Ascending aorta (tissue), 2 donors: Measurements from ENCODE around the gene FRYL. TPM values are rescaled to one million over a fixed set of nuclear protein-coding genes. Genes with fewer than 3 reads are reported as not detected.
"Not testable (repeated sequence)": the region's sequence is repeated elsewhere in the genome, so short reads cannot be mapped to it uniquely, and the experiment has no call there.

Source experiments
- DNase-seq, 2 donors: peaks; one replicate each; pipeline ENCODE4 v3.0.0-alpha.2; 2019; ENCODE audit warnings: low spot score in 2 of 2
- H3K27ac ChIP-seq, 2 donors: fragments of 200-600 bp; sonication (generic); one replicate each; pipeline ENCODE4 v1.5.1; 2016 to 2017; ENCODE audit warnings: mild to moderate bottlenecking in 1 of 2
- H3K27me3 ChIP-seq: fragments of 200-600 bp; sonication (generic); one replicate; pipeline ENCODE4 v1.5.1; 2017
- H3K36me3 ChIP-seq, 2 donors: fragments of 200-600 bp; sonication (generic); one replicate each; pipeline ENCODE4 v1.5.1; 2016
- H3K4me1 ChIP-seq, 2 donors: fragments of 200-600 bp; sonication (generic); one replicate each; pipeline ENCODE4 v1.5.1; 2016 to 2017; ENCODE audit warnings: mild to moderate bottlenecking in 1 of 2
- H3K4me3 ChIP-seq, 2 donors: fragments of 200-600 bp; sonication (generic); one replicate each; pipeline ENCODE4 v1.5.1; 2016 to 2017; ENCODE audit warnings: mild to moderate bottlenecking in 1 of 2
- H3K9me3 ChIP-seq, 2 donors: fragments of 200-600 bp; sonication (generic); one replicate each; pipeline ENCODE4 v1.5.1; 2016
- CTCF ChIP-seq, 3 experiments: fragments of 200-600 bp in 2 of 3; fragments of 450-650 bp in 1 of 3; sonication (generic) in 2 of 3; IDR thresholded peaks; one replicate each; pipeline ENCODE4 v1.5.1; 2016 to 2019; ENCODE audit warnings: antibody characterized with exemption in 3 of 3, mild to moderate bottlenecking in 1 of 3, moderate library complexity in 1 of 3
- intact Hi-C: fragments of 100-400 bp; cut with DNase I; formaldehyde crosslinking; loops from one replicate; pipeline ENCODE4 v1.15.1; 2023
- total RNA-seq: library from RNA; depleted of rRNA; stranded (reverse); fragments of >200 nt; gene quantifications from one replicate; pipeline ENCODE4 v1.1.0, GENCODE V29; 2016

FRYL gene
- total RNA-seq, 1 donor from 2014 or later, result 40.6 TPM

GRCh38 chr4:48704091-48704802 lies 75.8 kb downstream of the FRYL start:
- no peak for DNase-seq

GRCh38 chr4:48699475-48699874 lies 80.6 kb downstream of the FRYL start:
- Histone ChIP-seq H3K9me3 (no peaks in the 10 kb centered on the region), H3K27me3 (no peaks in the 10 kb centered on the region), H3K27ac (no peak overlapping the region), H3K4me1 (peaks cover 0 to 10% of the 10 kb centered on the region in 2 donors), H3K36me3 (no peaks in the 10 kb centered on the region), H3K4me3 (no peak overlapping the region)
- DNase-seq, result no peak
- TF ChIP-seq CTCF (IDR thresholded peaks at IDR 0.05), result no peak
- intact Hi-C loops, result no loop called here

More at GRCh38 chr4:48704091-48704802, 75.8 kb downstream of the FRYL start:
- Histone ChIP-seq H3K36me3 (peaks cover 6 to 24% of the 10 kb centered on the region in 2 donors), H3K4me3 (no peak overlapping the region), H3K27me3 (no peaks in the 10 kb centered on the region), H3K9me3 (no peaks in the 10 kb centered on the region), H3K4me1 (no peaks in the 10 kb centered on the region), H3K27ac (no peak overlapping the region)
- intact Hi-C loops, result no loop called here
- no peak for TF ChIP-seq CTCF (IDR thresholded peaks at IDR 0.05)

- DNase-seq, result no peak
- H3K36me3 ChIP-seq, result no peaks in the 10 kb centered on the region
- H3K4me1 ChIP-seq, result peaks cover 0 to 10% of the 10 kb centered on the region in 2 donors
- no peaks in the 10 kb centered on the region for H3K9me3 ChIP-seq
- H3K4me3 ChIP-seq, result no peak overlapping the region
- H3K27ac ChIP-seq, result no peak overlapping the region
- no peaks in the 10 kb centered on the region for H3K27me3 ChIP-seq
- TF ChIP-seq CTCF (IDR thresholded peaks at IDR 0.05), result no peak
- intact Hi-C loops, result no loop called here
Measured at GRCh38 chr4:48698029-48698971, 81.8 kb downstream of the FRYL start.

- H3K27ac ChIP-seq, H3K36me3 ChIP-seq, DNase-seq, H3K9me3 ChIP-seq, H3K27me3 ChIP-seq, intact Hi-C loops, H3K4me3 ChIP-seq: not testable (repeated sequence)
- H3K4me1 ChIP-seq, result peaks cover 0 to 15% of the 10 kb centered on the region in 2 donors
Measured at GRCh38 chr4:48697516-48697915, 82.6 kb downstream of the FRYL start.

GRCh38 chr4:48694824-48695223 lies 85.3 kb downstream of the FRYL start:
- Histone ChIP-seq H3K4me3 (no peak overlapping the region), H3K27me3 (no peaks in the 10 kb centered on the region), H3K27ac (no peak overlapping the region), H3K4me1 (peaks cover 0 to 19% of the 10 kb centered on the region in 2 donors), H3K9me3 (no peaks in the 10 kb centered on the region), H3K36me3 (no peaks in the 10 kb centered on the region)
- no peak for DNase-seq
- intact Hi-C loops, result no loop called here
- TF ChIP-seq CTCF (IDR thresholded peaks at IDR 0.05), result no peak
